ENCODE data around the gene PAPPA. TPM values are rescaled to one million over a fixed set of nuclear protein-coding genes. Genes with fewer than 3 reads are reported as not detected.
A peak's percentile ranks its signal among the peaks of the same experiment; 100 is the strongest.

Gene PAPPA, protein sequence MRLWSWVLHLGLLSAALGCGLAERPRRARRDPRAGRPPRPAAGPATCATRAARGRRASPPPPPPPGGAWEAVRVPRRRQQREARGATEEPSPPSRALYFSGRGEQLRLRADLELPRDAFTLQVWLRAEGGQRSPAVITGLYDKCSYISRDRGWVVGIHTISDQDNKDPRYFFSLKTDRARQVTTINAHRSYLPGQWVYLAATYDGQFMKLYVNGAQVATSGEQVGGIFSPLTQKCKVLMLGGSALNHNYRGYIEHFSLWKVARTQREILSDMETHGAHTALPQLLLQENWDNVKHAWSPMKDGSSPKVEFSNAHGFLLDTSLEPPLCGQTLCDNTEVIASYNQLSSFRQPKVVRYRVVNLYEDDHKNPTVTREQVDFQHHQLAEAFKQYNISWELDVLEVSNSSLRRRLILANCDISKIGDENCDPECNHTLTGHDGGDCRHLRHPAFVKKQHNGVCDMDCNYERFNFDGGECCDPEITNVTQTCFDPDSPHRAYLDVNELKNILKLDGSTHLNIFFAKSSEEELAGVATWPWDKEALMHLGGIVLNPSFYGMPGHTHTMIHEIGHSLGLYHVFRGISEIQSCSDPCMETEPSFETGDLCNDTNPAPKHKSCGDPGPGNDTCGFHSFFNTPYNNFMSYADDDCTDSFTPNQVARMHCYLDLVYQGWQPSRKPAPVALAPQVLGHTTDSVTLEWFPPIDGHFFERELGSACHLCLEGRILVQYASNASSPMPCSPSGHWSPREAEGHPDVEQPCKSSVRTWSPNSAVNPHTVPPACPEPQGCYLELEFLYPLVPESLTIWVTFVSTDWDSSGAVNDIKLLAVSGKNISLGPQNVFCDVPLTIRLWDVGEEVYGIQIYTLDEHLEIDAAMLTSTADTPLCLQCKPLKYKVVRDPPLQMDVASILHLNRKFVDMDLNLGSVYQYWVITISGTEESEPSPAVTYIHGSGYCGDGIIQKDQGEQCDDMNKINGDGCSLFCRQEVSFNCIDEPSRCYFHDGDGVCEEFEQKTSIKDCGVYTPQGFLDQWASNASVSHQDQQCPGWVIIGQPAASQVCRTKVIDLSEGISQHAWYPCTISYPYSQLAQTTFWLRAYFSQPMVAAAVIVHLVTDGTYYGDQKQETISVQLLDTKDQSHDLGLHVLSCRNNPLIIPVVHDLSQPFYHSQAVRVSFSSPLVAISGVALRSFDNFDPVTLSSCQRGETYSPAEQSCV (N-terminal part only)
- not detected for total RNA-seq

DNA sequence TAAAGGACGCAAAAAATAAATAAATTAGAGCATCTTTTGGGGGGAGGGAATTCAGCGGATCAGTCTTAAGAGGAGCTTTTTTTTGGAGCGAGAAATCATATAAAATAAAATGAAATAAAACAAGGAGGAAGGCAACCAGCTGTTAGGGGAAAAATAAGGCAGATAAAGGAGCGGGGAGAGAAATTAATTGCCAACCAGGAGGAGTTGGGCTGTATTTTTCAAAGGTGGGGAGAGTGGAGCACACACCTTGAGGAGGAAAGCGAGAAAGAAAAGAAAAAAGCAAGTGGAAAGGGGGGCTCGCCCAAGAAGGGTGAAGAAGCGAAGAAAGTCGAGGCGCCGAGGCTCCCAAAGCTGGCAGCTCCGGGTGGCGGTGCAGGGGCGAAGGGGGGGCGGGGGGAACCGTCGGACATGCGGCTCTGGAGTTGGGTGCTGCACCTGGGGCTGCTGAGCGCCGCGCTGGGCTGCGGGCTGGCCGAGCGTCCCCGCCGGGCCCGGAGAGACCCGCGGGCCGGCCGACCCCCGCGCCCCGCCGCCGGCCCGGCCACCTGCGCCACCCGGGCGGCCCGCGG, at the start of gene PAPPA:
Gene PAPPA, plus strand, starts transcription at position 27 of the 569 bp plus-strand sequence. Its CDS starts 382 bp downstream, at position 409.
- H3K4me1 Mint-ChIP-seq = peaks cover 4% of the 10 kb centered on the region
- H3K9me3 Mint-ChIP-seq = no peaks in the 10 kb centered on the region
- no peak within 1 kb of the TSS for H3K27ac Mint-ChIP-seq
- POLR2A ChIA-PET = no interaction called here
- H3K4me3 Mint-ChIP-seq = peak within 1 kb of the TSS; percentile 29
- ATAC-seq (ENCODE audit: low read depth) (no peak), DNase-seq (no peak)
- no peaks in the 10 kb centered on the region for H3K36me3 Mint-ChIP-seq
- H3K27me3 Mint-ChIP-seq = peaks cover 55% of the 10 kb centered on the region

DNA sequence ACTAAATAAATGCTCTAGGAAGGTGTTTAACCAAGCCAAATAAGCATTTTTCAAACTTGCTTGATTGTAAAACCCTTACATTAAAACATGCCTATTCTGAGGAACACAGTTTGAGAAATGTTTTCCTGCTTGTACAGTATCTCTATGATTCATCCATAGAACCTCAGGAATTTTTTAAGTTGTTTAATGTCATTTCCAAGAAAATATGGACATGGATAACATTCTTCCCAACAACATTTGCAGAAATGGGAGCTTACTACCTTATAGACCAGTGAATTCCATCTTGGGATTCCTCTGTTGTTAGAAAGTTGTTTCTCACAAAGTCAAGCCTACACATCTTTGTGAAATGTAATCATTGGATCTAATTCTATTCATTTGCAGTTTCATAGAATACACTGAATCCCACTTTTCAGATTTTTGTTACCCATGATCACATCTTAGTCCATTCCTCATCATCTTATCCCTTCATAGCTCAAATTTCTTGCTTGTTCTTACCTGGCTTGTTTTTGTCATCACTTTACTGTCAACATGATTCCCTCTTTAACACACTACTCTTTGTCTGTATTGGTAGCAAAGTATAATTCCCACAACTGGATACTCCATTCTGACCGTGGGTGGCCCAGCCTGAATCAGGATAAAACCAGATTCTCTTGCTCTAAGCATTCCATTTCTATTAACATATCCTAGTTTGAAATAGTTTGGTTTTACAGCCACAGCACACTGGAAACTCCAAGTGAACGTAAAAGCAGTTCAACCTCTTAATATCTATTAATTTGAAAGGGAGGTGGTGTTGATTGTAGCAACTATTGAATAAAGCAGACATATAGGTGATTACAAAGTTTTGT, 49.4 kb upstream of the PAPPA start:
- Mint-ChIP-seq H3K9me3 (no peaks in the 10 kb centered on the region), H3K4me1 (no peaks in the 10 kb centered on the region), H3K27ac (no peak overlapping the region), H3K4me3 (no peak overlapping the region), H3K36me3 (no peaks in the 10 kb centered on the region), H3K27me3 (no peaks in the 10 kb centered on the region)
- DNase-seq = no peak
- POLR2A ChIA-PET = no interaction called here
- ATAC-seq (ENCODE audit: low read depth) = no peak

DNA sequence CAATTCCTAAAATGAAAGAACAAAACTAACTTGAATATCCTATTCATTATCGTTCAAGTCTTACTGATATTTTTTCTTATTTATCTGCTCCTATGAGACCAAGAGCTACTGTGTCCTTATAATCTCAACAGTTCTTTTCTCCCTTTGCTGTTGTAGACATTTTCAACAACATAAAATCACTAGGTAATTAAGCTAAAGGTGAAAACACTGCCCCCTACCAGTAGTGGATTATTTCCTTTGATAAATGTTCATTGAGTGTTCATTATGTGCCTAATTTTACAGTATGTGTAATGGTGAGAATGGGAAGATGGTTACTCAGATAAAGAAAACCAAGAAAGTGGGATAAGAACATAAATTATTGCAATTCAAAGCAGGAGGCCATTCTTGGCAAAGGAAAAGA, 41.4 kb upstream of the PAPPA start:
- Mint-ChIP-seq H3K9me3 (no peaks in the 10 kb centered on the region), H3K4me3 (no peak overlapping the region), H3K4me1 (no peaks in the 10 kb centered on the region), H3K36me3 (no peaks in the 10 kb centered on the region), H3K27ac (no peak overlapping the region), H3K27me3 (no peaks in the 10 kb centered on the region)
- DNase-seq = no peak
- POLR2A ChIA-PET = no interaction called here
- no peak for ATAC-seq (ENCODE audit: low read depth)

DNA sequence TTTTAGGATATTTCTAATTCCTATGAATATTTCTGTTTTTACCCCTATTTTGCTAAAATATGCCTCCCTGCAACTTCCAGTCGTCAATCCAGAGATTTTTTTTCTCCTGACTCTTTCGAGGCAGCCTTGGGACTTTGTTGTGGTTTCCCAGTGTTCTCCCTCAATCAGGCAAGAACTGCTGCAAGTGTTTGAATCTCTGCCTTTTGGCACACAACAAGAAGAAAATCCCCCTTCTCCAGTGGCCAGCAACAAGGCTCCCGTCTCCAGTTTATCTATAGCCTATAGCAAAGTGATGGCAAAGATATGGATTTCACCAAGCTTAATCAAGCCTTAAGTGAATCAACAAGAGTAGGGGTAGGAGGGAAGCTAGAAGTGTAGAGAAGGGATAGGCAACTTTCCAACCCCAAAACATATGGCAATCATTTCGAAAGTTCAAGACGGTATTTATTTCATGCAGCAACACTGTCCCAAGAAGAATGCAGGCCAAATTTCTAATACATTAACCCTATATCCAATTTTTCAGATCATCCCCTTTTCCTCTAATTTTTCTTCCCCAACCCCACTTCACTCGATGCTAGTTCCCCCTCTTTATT, 37.7 kb upstream of the PAPPA start:
- no peaks in the 10 kb centered on the region for H3K4me1 Mint-ChIP-seq
- ATAC-seq (ENCODE audit: low read depth) (no peak), DNase-seq (no peak)
- no peak overlapping the region for H3K27ac Mint-ChIP-seq
- H3K9me3 Mint-ChIP-seq = peaks cover 9% of the 10 kb centered on the region
- no peaks in the 10 kb centered on the region for H3K27me3 Mint-ChIP-seq
- H3K36me3 Mint-ChIP-seq = no peaks in the 10 kb centered on the region
- no peak overlapping the region for H3K4me3 Mint-ChIP-seq
- POLR2A ChIA-PET = no interaction called here

DNA sequence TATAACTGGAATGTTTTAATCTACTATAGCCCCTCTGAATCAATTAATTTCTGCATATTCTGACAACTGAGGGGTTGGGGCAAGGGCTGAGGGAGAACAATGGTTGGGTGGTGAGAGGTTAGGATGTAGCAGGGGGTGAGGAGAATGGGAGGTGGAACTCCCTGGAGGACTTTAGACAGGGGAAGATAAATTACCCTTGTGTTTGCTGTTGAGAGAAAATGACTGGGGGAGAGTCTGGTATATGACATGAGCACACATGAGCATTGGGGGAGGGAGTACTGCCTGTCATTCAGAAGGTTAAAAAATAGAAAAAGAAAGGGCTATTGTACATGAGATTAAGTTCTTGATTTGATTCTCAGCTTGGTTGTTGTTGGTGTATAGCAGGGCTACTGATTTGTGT, 37.2 kb upstream of the PAPPA start:
- no peaks in the 10 kb centered on the region for H3K27me3 Mint-ChIP-seq
- POLR2A ChIA-PET = no interaction called here
- no peaks in the 10 kb centered on the region for H3K36me3 Mint-ChIP-seq
- no peak overlapping the region for H3K27ac Mint-ChIP-seq
- ATAC-seq (ENCODE audit: low read depth) = no peak
- no peaks in the 10 kb centered on the region for H3K4me1 Mint-ChIP-seq
- H3K4me3 Mint-ChIP-seq = no peak overlapping the region
- H3K9me3 Mint-ChIP-seq = peaks cover 9% of the 10 kb centered on the region
- no peak for DNase-seq

DNA sequence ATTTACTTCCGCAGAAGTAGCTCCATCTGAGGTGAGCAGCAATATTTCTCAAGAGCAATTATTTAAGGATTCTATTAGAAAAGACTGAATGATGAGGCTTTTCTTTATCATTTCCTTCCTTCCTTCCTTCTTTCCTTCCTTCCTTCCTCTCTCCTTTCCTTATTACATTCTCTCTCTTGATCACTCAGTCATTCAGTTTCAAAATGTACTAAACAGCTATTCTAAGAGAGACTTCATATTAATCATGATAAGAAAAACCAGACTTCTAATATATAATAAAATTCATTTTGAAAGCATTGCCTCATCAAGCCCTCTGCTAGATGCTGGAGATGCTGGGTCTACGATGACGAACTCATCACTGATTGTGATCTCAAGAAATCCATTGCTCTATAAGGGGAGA, 30.4 kb upstream of the PAPPA start:
- DNase-seq (no peak), ATAC-seq (ENCODE audit: low read depth) (no peak)
- POLR2A ChIA-PET = no interaction called here
- Mint-ChIP-seq H3K27ac (no peak overlapping the region), H3K4me1 (no peaks in the 10 kb centered on the region), H3K4me3 (no peak overlapping the region), H3K27me3 (no peaks in the 10 kb centered on the region), H3K9me3 (peaks cover 10% of the 10 kb centered on the region), H3K36me3 (no peaks in the 10 kb centered on the region)

DNA sequence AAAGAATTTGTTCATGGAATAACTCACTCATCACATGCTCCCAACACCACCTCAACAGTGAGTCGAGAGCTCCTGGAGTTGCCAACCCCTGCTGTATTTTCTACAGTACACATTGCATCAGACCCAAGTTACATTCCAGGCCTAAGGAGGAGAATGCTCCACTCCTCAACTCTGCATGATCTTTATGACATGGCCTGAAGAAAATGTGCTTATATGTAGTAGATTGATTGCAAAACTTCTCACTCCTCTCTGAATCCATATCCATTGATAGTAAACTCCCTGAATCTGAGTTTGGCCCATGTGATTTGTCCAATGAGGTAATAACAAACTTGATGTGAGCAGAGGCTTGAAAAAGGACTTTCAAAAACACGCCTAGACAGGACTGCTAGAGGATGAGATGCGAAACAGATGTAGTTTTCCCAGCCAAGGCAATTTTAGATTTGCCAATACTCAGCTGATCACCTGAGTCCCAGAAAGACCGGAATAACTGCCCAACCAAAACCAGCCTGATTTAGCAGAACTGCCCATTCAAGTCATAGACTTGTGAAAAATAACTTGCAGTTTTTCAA, 29.0 kb upstream of the PAPPA start:
- no peak for ATAC-seq (ENCODE audit: low read depth)
- H3K36me3 Mint-ChIP-seq = no peaks in the 10 kb centered on the region
- DNase-seq = no peak
- H3K27ac Mint-ChIP-seq = no peak overlapping the region
- POLR2A ChIA-PET = no interaction called here
- no peaks in the 10 kb centered on the region for H3K4me1 Mint-ChIP-seq
- H3K9me3 Mint-ChIP-seq = peaks cover 8% of the 10 kb centered on the region
- H3K4me3 Mint-ChIP-seq = no peak overlapping the region
- no peaks in the 10 kb centered on the region for H3K27me3 Mint-ChIP-seq

DNA sequence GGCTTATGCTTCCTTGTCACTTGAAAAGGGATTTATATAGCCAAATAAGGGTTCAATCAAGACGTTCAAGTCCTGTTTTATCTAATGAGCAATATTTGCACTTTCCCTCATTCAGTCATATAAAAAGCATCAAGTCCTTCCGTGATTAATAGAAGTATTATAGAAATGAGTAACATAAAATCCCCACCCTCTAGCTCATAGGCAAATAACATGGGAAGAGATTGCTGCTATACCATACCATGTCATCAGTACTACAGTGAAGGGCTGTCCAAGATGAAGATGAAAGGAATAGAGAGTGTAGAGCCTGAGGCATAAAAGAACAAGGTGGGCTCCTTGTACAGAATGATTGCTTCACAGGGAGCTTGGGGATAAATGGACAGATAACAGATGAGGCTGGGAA, 20.4 kb upstream of the PAPPA start:
- H3K27me3 Mint-ChIP-seq = peaks cover 2% of the 10 kb centered on the region
- ATAC-seq (ENCODE audit: low read depth) (no peak), DNase-seq (no peak)
- POLR2A ChIA-PET = no interaction called here
- H3K9me3 Mint-ChIP-seq = peaks cover 3% of the 10 kb centered on the region
- H3K27ac Mint-ChIP-seq = no peak overlapping the region
- no peaks in the 10 kb centered on the region for H3K36me3 Mint-ChIP-seq
- H3K4me1 Mint-ChIP-seq = no peaks in the 10 kb centered on the region
- no peak overlapping the region for H3K4me3 Mint-ChIP-seq

DNA sequence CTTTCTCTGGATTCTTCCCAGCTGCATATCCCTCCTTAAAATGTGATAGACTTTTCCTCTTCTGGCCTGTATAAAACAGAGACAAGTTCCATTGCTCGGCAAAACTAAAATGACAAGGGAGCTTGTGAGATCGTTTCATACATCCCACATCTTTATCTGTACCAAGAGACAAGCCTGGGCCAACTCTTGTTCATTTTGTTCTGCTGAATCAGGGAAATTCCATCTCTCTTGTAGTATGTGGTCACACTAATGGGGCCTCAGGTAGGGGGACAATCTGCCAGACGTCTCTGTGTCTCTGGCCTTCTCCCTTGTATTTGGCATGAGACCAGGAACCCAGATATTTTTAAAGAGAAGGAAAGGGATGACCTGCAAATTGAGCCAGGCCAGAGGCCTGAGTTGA, 18.6 kb upstream of the PAPPA start:
- no peak overlapping the region for H3K27ac Mint-ChIP-seq
- POLR2A ChIA-PET = no interaction called here
- H3K27me3 Mint-ChIP-seq = peaks cover 2% of the 10 kb centered on the region
- ATAC-seq (ENCODE audit: low read depth) (no peak), DNase-seq (no peak)
- no peaks in the 10 kb centered on the region for H3K36me3 Mint-ChIP-seq
- peaks cover 3% of the 10 kb centered on the region for H3K9me3 Mint-ChIP-seq
- H3K4me1 Mint-ChIP-seq = no peaks in the 10 kb centered on the region
- no peak overlapping the region for H3K4me3 Mint-ChIP-seq

DNA sequence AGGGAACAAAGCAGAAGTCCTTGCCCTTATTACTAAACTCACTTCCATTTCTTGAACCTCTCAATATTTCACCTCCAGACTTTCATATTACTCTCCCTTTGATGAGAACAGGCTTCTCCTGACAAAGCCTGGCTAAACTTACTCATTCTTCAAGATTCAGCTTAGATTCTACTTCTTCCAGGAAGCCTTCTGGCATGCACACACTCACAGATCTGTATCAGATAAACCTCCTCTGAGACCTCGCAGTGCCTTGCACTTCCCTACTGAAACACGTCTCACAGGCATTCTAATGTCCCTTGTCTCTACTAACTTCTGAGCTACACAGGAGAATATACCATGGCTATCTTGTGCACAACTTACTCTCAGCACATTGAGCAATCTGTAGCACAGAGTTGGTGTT, 16.6 kb upstream of the PAPPA start:
- no peak overlapping the region for H3K27ac Mint-ChIP-seq
- H3K4me3 Mint-ChIP-seq = no peak overlapping the region
- no peaks in the 10 kb centered on the region for H3K4me1 Mint-ChIP-seq
- ATAC-seq (ENCODE audit: low read depth) (no peak), DNase-seq (no peak)
- POLR2A ChIA-PET = no interaction called here
- H3K9me3 Mint-ChIP-seq = peaks cover 2% of the 10 kb centered on the region
- H3K36me3 Mint-ChIP-seq = no peaks in the 10 kb centered on the region
- H3K27me3 Mint-ChIP-seq = no peaks in the 10 kb centered on the region

DNA sequence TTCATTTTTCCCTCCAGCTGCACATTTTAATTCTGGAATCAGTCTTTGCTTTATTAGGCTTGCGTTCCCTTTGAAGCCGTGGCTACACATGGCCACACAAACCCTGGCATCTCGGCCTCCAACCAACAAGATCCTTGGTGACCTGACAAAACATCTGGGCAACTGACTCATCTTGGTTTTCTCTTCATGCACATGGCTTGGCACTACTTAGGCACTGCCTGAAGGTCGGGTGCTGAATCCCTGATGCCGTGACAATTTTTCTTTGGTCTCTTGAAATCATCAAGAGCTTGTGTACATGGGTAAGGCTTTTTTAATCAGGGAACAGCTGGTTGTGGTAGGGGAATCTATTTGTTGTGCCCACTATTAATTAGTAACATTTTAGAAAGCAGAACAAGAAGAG, 16.0 kb upstream of the PAPPA start:
- H3K4me3 Mint-ChIP-seq = no peak overlapping the region
- POLR2A ChIA-PET = no interaction called here
- ATAC-seq (ENCODE audit: low read depth) = no peak

DNA sequence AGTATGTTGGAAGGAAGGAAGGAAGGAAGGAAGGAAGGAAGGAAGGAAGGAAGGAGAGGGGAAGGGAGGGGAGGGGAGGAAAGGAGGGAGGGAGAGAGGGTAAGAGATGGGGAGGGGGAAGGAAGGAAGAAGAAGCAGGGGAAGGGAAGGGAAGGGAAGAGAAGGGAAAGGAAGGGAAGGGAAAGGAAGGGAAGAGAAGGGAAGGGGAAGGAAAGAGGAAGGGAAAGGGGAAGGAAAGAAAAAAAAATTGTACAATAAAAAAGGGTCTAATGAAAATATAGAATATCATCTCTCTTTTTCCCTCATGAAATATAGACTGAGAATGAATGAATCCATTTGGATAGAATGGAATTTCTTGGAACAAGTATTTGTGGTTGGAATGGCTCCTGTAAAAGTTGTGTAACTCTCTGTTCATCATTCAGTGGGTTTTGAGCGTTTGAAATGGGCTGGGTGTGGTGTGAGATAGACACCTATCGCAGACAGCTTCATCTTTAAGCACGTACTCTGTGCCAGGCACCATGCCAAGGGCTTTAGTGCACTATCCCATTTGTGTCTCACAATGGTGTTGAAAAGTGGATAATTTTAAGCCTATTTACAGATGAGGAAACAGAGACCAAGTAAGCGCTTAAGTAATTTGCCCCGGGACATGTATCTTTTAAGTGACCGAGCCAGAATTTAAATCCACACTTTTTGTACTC, 11.6 kb upstream of the PAPPA start:
- Mint-ChIP-seq H3K4me3 (no peak overlapping the region), H3K27ac (no peak overlapping the region), H3K27me3 (no peaks in the 10 kb centered on the region), H3K4me1 (no peaks in the 10 kb centered on the region), H3K36me3 (no peaks in the 10 kb centered on the region), H3K9me3 (no peaks in the 10 kb centered on the region)
- POLR2A ChIA-PET = no interaction called here
- ATAC-seq (ENCODE audit: low read depth) (no peak), DNase-seq (no peak)

More for the DNA sequence above, 16.0 kb upstream of the PAPPA start:
- no peaks in the 10 kb centered on the region for H3K27me3 Mint-ChIP-seq
- no peak for DNase-seq
- H3K27ac Mint-ChIP-seq = no peak overlapping the region
- peaks cover 2% of the 10 kb centered on the region for H3K9me3 Mint-ChIP-seq
- no peaks in the 10 kb centered on the region for H3K4me1 Mint-ChIP-seq
- no peaks in the 10 kb centered on the region for H3K36me3 Mint-ChIP-seq
